OCI-LY7 (cell line): ENCODE data around the gene NSMCE1.

Experiments used
- EZH2phosphoT487 ChIP-seq: fragments of 200-600 bp; sonication (generic); IDR thresholded peaks from 2 replicates; pipeline ENCODE4 v1.6.1; 2018; ENCODE audit warnings: low read depth, borderline replicate concordance, mild to moderate bottlenecking, mixed run types, antibody characterized with exemption, low read length, moderate library complexity, mixed read lengths
- TF ChIP-seq, protein P1 (sequence below): fragments of 200-600 bp; sonication (generic); conservative IDR thresholded peaks from 2 replicates; pipeline ENCODE4 v1.5.1; 2014; ENCODE audit warnings: mild to moderate bottlenecking, antibody characterized with exemption, low read length, moderate library complexity, mixed read lengths

- TF ChIP-seq, protein P1, sequence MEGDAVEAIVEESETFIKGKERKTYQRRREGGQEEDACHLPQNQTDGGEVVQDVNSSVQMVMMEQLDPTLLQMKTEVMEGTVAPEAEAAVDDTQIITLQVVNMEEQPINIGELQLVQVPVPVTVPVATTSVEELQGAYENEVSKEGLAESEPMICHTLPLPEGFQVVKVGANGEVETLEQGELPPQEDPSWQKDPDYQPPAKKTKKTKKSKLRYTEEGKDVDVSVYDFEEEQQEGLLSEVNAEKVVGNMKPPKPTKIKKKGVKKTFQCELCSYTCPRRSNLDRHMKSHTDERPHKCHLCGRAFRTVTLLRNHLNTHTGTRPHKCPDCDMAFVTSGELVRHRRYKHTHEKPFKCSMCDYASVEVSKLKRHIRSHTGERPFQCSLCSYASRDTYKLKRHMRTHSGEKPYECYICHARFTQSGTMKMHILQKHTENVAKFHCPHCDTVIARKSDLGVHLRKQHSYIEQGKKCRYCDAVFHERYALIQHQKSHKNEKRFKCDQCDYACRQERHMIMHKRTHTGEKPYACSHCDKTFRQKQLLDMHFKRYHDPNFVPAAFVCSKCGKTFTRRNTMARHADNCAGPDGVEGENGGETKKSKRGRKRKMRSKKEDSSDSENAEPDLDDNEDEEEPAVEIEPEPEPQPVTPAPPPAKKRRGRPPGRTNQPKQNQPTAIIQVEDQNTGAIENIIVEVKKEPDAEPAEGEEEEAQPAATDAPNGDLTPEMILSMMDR = no peak
- no peak for TF ChIP-seq EZH2phosphoT487
Observed at GRCh38 chr16:27311897-27312303, 43.3 kb upstream of the NSMCE1 start.
